NT2/D1 (cell line): ENCODE measurements around the gene KLRF1.

Experiments
- YY1 ChIP-seq: IDR thresholded peaks from 2 replicates; pipeline ENCODE4 v1.6.1; 2011; ENCODE audit not compliant: insufficient read length, insufficient read depth
- ZNF274 ChIP-seq: IDR thresholded peaks from 2 replicates; pipeline ENCODE4 v1.6.1; 2011; ENCODE audit warnings: mild to moderate bottlenecking, low read depth, low read length

DNA sequence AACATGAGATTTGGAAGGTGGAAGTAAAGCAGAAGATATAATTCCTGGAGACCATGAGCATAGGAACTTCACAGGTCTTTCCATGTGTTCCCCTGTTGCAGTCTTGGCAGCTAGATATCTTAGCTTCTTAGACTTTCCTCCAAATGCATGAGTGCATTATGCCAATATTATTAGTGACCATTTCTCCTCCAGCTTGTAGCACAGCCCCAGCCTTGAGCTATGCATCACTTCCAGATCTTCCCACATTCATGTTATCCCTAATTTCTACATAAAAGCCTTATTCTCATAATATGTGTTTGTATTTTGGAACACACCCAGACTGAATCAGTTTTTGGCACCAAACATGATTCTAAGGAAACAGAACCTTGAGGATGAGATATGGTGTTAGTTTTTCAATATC is 30.9 kb downstream of the KLRF1 start:
- TF ChIP-seq ZNF274 (no peak), YY1 (no peak)
